UCSD-AML1 (cell line): ENCODE data around the gene COL27A1.
"Not testable (repeated sequence)": the region's sequence is repeated elsewhere in the genome, so short reads cannot be mapped to it uniquely, and the experiment has no call there.

Experiments used
- DNase-seq: peaks from one replicate; lab custom pipeline; 2025; ENCODE audit not compliant: unreplicated experiment; lab: John Stamatoyannopoulos, UW

The COL27A1 gene

DNA sequence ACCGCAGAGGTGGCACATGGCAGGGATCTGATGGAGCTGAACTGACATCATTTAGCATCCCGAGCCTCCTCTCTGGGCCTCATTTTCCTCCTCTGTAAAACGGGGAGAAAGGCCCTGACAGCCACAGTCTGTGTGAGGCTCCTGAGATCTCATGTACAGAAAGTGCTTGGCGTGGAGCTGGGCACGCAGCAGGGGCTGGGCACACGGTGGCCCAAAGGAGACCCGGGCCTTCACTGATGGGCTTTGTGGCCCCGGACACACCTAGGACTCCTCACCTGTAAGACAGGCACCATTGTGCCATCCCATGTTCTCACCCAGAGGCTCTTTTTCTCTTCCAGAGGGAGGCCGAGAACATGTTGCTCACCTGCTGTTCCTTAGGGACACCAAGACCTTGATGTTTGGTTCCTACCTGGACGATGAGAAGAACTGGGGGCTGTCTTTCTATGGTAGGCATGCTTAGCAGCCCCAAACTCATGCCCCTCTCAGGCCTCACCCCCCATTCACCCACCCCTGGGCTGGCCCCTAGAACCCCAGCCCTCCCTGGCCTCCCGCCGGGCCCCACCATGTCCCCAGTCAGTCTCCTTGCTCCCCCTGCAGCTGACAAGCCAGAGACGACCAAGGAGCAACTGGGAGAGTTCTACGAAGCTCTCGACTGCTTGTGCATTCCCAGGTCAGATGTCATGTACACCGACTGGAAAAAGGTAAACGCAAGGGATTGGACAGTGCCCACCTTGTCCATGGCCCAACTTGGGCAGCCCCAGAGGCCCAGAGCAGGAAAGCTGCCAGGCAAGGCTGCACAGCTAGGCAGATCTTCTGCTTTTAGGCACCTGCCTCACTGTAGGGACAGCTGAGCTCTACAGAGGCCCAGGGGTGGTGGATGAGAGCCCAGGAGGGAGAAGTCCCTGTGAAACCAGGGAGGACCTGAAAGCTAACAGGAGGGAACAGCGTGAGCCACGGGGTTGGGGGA lies 176.2 kb downstream of the COL27A1 start:
- DNase-seq = not testable (repeated sequence)

DNA sequence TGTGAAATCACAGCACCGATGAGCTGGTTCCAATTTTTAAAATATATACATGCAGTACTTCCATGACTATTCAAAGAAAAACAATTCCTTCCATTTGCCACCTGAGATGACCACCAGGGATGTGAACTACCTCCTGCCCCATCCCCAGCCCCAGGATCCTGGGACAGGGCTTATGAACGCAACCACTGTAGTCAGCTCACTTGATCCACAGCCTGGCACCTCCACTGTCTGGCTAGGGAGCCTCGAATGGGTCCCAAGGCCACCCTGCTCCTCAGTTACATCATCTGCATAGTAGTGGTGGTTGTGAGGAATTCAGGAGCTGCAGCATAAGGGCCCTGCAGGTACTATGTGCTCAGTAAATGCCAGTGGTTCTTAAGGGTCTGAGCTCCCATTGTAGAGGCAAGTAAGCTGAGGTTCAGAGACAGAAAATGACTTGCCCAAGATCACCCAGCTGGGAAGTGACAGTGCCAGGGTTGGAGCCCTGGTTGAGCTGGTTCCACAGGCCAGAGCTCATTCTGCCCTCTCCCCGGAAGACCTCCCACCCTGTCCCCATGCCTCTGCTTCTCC lies 177.2 kb downstream of the COL27A1 start:
- not testable (repeated sequence) for DNase-seq

DNA sequence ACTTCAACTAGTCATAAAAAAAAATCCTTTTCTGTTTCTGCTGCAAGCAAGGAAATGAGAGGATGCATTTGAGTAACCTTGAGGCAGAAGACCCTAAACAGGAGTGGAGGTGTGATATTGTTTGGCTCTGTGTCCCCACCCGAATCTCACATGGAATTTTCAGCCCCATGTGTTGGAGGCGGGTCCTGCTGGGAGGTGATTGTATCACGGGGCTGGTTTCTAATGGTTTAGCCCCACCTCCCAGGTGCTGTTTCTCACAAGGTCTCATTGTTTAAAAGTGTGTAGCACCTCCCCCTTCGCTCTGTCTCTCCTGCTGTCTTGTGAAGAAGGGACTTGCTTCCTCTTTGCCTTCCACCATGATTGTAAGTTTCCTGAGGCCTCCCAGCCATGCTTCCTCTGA lies 178.4 kb downstream of the COL27A1 start:
- DNase-seq = not testable (repeated sequence)

DNA sequence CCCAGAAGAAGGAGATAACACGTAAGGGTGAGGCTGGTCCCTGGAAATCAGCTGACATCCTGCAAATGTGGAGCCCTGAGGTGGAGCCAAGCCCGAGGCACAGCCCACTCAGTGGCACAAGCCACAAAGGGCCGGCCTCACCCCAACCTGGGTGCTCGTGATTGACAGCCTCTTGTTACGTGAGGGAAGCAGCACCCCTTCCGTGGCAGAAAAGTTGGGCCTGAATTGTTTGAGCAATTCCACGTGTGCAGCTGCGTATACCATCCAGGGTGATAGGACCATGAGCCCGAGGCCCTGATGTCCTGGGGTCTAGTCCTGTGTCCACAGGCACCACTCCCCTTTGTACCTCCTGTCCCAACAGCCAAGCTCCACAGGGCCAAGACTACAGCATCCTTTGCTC lies 179.2 kb downstream of the COL27A1 start:
- no peak for DNase-seq

DNA sequence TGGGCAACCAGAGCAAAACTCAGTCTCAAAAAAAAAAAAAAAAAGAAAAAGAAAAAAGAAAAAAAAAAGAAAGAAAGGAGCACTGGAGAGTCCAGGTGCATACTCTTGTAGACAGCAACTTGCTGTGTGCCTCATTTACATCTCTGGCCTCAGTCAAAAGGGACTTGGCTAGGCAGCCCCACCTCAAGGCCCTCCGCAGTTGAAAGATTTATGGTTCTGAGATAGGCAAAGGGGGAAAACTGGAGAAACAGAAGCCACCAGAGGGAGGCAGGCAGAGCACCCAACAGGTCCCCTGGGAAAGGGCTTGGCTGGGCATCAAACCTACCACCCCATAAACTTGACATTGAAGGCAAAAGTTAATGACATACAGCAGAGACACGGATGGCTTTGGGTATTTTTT lies 180.4 kb downstream of the COL27A1 start:
- DNase-seq = no peak

DNA sequence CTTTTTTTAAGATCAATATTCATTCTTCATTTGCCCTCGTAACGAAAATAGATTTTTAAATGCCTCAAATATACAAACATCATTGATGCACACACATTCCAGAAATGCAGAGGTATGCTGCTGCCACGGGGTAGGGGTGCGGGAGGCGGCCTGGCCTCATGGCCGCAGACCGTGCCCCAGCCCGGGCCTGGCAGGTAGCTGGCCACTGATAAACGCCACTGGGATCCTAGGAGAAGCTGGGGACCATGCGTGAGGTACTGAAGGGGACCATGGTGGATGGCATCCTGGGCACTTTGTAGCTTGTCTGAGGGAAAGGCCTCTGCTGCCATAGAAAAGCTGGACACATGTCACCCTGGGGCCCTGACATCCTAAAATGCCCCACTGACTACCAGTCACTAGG lies 180.8 kb downstream of the COL27A1 start:
- no peak for DNase-seq

DNA sequence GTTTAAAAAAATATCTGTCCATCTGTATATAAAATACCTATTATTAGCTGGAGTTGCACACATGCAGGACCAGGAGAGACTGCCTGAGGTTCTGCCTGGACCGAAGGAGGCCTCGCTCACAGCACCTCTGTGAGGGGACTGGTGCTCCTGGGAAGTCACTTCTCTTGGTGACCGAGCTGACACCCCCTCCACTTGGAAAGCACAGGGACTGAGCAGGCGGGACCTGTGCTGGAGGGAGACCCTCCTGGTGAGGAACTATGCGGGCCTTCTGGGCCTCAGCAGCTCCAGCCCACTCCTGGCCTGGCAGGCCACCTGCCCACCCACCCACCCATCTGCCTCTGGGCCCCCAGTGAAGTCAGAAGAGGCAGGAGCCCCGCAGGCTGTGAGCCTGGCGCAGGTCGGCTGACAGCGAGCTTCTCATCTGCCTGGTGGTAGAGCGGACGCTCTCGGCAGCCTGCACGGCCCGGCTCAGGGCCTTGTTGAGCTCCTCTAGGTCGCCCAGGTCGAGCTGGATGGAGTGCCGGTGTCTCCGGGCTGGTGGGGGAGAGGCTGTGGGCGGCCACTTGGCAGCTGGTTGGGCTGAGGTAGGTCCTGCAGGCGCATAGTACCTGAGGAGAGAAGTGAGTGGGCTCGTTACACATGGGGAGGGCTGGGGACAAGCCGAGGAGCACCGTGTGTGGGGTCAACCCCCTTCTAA lies 181.5 kb downstream of the COL27A1 start:
- no peak for DNase-seq

DNA sequence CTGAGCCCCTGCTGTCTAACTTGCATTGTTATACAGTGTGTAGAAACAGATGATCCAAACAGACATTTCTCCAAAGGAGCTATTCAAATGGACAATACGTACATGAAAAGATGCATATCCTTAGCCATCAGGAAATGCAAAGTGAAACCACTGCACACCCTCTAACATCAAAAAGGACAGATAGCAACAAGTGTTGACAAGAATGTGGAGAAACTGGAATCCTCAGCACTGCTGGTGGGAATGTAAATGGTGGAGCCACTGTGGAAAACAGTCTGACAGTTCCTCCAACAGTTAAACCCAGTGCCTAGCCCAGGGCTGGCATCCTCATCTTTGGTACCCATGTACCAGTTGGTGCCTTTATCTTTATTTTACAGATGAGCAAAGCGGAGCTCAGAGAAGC lies 182.8 kb downstream of the COL27A1 start:
- DNase-seq = no peak

DNA sequence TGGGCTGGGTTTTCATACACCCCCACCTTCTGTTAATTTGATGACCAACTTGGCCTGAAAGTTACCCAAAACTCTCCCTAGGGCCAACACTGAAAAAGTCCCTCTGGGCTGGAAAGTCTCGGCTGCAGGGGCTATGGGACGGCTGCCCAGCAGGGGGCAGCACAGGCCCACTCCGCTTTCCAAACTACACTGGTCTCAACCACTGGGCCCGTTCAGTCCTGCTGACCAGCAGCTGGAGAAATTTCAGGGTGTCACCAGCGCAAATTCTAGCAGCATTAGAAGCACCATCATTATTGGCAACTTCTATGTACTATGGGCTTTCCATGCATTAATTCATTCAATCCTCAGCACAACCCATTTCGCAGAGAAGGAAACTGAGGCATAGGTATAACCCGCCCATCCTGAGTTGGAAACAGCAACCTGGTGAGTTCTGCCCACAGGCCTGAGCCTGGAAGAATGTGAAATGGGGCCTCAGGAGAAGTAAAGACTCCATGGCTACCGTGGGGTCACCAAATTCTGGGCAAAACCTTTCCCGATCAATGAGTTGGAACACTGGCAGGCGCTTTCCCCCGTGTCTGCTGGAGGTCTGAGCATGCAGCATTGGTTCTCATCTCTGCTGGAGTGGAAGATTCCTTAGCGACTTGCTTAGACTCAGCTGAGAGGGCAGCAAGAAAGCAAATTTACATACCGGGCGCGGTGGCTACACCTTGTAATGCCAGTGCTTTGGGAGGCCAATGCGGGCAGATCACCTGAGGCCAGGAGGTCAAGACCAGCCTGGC lies 184.0 kb downstream of the COL27A1 start:
- DNase-seq = peak; percentile 65

DNA sequence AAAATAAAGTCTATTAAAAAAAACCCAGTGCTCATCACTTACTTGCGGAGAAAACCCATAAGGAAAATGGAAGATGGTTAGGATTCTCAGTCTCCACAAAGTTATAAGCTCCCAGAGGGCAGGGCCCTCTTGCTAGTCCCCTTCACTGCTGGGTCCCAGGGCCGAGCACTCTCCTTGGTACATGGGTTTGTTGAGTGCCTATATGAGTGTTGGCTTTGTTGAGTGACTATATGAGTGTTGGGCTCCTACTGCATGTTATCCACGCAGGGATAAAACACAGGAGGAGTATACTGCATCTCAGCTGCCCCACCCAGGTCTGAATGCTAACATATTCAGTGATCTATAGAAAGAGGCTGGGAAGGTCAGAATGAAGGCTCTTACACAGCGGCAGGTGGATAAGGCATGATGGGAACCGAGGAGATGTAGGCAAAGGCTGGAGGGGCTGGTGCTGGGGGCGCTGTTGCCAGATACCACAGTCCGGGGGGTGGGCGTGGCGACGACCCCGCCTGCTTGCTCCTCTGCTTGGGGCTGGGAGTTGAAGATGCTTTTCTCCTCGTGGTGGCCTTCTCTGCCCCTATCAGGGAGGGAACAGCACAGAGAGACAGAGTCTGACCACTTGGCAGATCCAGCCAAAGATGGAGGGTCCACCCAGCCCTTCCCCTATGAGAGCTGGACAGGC lies 186.0 kb downstream of the COL27A1 start:
- no peak for DNase-seq

DNA sequence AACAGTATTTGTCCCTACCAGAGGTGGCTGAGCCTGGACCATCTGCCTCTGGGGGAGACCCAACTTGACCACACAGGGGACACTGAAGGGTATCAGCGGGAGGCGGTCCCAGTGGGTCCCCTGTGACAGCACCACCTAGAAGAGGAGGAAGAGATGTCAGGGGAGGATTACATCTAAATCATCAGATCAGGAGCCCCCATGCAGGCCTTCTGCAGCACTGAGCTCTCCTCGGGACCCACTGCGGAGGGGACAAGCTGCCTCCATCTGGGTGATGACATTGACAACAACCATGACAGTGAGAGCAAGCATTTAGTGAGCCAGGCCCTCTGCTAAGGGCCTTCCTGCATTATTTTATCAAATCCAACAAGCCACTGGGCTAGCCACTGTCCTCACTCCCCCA lies 186.7 kb downstream of the COL27A1 start:
- DNase-seq = no peak

DNA sequence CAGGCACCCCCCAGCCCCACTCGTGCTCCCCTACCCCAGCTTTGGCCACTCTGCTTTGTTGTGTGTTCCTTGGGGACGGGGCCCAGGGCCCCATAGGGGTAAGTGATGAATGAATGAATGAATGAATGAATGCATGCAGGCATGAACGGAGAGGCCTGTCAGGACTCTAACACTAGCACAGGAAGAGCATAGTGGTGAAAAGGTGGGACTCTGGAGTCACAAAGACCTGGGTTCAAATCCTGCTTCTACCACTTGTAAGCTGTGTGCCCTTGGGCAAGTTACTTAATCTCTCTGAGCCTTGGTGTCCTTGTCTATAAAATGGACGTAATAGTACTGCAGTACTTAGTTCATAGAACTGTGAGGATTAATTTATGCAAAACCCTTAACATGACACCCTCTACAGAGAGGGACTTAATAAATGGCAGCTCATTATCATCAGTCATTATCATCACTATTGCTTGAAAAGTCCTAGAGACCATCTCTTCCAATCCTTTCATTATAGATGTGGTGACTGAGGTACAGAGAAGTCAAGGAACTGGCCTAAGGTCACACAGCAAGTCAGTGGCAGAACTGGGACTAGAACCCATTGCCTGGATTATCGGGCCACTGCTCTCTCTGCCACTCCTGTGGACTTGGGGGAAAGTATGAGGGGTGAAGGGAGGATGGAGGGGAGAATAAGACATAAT lies 187.6 kb downstream of the COL27A1 start:
- no peak for DNase-seq

DNA sequence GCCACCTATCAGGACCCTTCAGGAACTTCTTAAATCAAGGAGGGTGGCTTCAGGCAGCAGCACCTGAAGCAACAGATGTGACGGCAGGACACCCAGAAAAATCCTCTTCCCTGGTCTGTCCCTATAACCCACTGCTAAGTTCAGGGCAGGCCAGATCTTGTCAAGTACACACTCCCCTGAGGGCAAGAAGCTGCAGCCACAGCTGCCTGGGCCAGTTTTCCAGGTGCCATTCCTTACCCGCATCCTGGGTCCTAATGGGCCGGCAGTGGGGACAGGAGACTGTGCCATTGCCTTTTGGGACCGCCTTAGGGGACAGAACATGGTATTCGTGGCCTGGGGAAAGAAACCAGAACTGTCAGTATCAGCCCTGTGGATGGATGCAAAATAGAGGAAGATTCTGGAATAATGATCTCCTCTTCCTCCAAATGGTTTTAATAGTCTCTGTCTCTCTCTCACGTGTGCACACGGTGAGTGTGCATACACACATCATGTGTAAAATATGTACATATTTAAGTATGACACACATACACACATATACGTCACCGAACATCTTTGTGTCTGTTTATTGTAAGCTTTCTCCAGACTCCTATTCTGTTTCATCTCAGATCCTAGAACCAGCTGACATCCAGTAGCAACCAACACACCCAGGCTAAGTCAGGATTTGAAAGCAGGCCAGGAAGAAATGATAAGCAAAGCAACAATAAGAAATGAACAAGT lies 188.3 kb downstream of the COL27A1 start:
- no peak for DNase-seq

DNA sequence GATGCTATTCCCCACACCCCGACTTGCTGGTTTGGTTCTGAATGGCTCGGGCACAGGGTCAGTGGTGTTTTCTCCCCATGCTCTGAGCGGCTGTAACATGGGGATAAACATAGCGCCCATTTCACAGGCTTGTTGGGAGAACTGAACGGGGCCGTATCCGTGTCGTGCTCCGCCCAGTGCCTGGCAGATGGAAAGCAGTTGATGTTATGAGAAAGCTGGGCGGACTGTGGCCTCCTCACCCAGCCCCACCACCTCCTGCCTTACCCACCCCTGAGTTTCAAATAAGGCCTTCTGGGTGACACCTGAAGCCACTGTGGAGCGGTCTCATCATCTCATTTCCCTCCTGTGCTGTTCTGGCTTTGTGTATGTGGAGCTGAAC lies 188.8 kb downstream of the COL27A1 start:
- no peak for DNase-seq

DNA sequence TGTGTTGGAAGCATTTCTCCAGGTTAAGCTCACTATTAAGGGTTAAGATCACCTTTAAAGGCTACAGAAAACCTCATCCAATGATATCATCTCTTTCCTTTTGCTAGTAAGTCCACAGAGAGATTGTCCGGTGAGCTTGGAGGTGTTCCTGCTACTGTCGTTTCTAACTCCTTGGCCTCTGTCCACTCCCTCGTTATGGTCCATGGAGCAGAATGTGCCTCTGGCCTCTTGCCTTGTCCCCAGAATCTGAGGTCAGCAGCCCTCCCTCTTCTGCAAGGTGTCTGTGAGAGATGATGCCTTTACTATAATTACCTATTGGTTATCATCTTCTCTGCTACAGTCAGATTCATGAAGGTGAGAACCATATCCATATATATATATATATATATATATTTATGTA lies 189.4 kb downstream of the COL27A1 start:
- DNase-seq = no peak

DNA sequence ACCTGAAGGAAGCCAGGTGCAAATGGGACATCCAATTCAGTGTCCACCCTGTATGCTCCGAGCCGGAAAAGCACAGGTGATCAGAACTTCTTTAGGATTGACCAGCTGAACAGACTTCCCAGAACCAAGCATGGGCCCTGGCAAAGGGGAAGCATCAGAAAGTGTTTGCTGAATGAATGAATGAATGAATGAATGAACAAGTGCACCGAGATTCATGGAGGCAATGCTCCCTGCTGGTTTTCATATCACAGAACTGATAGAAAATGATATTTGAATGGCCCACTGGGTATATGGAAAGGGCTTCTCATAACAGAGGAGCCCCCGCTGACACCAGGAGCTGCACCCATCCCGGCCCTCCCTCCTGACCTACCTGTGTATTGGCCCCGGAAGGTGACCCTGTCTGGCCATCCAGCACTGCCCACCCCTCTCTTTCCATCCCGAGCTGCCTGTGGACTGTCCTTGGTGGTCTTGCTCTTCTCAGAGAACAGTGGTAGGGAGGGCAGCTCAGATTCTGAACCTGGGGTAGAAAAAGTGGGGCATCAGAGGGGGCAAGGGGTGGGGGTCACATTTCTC lies 190.2 kb downstream of the COL27A1 start:
- no peak for DNase-seq

DNA sequence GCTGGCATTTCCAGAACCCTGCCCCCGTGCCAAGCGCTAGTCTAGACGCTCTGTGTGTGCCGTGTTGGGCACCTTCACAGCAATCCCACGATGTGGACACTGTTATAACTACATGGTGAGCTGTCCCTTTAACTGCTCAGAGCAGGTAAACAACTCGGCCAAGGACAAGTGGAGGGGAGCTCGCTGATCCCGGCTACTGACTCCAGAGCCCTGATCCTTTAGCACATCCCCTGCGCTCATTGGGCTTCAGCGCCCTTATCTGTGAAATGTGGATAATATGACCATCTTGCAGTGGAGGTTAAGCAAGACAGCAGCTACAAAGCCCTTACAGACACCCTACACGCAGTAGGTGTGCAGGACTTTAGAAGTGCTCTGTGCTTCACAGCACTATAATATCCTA lies 190.8 kb downstream of the COL27A1 start:
- DNase-seq = no peak

DNA sequence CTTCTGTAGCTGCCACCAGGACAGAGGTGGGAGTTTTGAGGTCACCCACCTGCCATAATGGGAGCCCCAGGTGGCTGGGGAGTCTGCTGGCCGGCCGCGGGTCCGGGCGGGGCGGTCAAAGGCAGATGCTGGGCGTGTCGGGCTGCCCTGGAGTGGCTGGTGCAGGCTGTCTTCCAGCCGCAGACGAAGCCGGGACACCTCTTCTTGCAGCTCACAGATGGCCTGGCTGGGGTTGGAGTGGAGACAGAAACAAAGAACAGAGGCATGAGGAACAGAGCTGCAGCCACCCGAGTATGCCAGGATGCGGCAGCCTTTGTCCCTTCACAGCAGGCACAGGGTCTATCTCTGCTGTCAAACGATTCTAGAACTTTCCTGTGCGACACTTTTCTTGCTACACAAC lies 192.3 kb downstream of the COL27A1 start:
- no peak for DNase-seq

DNA sequence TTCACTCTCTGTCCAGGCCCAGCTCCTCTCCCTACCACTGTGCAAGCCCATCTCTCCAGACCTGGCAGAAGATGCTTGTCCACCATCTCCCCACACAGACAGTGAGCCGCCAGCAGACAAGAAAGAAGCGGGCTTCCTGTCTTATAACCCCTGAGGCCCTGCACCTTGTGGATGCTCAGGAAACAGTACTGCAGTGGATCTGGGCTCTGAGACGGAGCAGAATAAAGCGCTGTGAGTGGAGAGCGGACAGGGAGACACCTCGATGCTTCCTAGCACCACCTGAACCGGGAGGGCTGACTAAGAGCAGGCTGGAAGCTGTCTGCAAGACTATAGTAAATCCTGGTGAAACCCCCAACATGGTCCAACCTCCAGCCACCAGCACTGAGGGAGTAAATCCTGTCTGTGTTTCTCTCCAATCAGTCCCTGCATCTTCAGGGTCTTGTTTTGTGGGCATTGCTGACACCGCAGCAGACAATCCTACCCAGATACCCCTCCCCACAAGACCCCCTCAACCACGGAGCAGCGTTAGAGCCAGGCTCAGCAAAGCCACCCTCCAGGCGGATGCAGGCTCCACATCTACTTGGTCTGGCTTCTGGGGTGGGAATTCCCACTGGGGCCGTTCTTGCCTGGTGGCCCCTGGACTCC lies 193.0 kb downstream of the COL27A1 start:
- DNase-seq = no peak
